COLO829 (cell line): ENCODE data around the gene GABRB3.
"Not testable (repeated sequence)": the region's sequence is repeated elsewhere in the genome, so short reads cannot be mapped to it uniquely, and the experiment has no call there.

Source experiments
- DNase-seq: peaks from one replicate; pipeline ENCODE4 v3.0.0; 2012; ENCODE audit warnings: low spot score

GABRB3 gene

DNA sequence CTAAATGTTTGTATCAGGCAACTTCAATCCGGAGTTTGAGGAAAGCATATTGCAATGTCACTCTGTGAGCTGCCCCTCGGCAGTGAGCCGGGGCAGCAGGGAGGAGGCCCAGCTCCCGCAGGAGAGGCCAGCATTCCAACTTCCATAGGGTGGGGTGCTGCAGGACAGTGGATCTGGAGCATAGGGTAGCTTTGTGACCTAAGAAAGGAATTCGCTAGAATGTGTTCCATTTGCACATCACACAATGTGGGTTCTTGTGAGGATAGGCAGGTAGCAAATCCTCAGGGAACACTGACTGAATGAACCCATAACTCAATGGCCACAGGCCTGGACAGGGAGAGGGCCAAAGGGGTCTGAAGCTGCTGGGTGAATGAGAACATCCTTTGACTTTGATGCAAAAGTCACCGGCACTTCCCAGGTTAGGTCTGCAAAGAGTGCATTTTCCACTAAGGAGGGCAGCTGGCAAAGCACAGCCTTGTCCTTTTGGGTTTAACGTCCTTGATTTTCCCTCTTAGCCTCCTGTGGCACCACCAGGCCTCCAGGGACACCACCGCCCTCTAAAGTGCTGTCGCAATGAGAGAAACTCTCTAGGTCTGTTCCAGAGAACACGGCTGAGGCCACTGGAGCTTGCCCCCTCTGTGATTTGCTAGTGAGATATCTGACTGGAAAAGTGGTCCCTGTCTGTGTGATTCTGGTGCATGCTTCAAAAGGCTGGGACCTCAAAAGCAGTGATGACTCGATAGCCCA lies 36.2 kb downstream of the GABRB3 start:
- DNase-seq: no peak

DNA sequence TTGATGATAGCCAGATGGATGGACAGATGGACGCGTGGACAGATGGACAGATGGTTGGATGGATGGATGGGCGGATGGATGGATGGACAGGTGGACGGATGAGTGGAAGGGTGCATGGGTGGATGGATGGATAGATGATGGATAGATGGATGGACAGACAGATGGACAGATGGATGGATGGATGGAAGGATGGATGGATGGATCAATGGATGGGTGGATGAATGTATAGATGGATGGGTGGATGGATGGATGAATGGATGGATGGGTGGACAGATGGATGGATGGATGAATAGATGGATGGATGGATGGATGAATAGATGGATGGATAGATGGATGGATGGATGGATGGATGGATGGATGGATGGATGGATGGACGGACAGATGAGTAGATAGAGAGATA lies 40.9 kb downstream of the GABRB3 start:
- no peak for DNase-seq

GRCh38 chr15:26729581-26729980 lies 43.3 kb downstream of the GABRB3 start:
- no peak for DNase-seq

GRCh38 chr15:26729030-26729429 lies 43.8 kb downstream of the GABRB3 start:
- no peak for DNase-seq

DNA sequence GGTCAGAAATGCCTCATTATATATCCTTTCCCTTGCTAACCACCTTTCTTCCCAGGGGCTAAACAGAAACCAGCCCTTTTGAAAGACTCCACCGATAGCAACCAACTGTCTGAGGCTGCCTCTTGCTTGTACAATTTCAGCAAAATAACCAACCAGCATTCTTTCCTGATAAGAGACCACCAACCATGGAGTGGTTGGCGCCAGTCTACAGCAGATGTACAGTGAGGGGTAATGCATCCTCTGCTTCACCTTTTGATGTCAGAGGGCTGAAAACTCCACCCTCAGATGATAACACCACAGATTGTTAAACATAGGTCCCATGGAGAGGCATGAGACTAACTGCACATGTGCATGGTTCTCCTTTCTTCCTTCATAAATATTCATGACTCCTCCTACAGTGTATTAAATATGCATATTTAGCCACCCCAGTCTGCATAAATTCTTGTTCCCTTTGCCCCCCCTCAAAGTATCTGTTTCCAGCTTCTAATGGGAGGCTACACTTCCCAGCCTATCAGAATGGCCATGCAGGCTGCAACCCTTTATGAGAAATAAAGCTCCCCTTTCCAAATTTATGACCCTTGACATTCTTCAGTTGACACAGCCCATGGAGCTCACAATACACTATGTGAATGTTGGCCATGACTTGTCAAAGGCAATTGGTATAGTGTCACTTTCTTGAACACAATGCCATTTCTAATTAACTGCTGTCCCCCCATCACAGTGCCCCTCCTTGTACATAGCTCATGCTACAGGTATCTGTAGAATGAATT lies 48.3 kb downstream of the GABRB3 start:
- no peak for DNase-seq

GRCh38 chr15:26722621-26723160 lies 50.2 kb downstream of the GABRB3 start:
- DNase-seq: no peak

DNA sequence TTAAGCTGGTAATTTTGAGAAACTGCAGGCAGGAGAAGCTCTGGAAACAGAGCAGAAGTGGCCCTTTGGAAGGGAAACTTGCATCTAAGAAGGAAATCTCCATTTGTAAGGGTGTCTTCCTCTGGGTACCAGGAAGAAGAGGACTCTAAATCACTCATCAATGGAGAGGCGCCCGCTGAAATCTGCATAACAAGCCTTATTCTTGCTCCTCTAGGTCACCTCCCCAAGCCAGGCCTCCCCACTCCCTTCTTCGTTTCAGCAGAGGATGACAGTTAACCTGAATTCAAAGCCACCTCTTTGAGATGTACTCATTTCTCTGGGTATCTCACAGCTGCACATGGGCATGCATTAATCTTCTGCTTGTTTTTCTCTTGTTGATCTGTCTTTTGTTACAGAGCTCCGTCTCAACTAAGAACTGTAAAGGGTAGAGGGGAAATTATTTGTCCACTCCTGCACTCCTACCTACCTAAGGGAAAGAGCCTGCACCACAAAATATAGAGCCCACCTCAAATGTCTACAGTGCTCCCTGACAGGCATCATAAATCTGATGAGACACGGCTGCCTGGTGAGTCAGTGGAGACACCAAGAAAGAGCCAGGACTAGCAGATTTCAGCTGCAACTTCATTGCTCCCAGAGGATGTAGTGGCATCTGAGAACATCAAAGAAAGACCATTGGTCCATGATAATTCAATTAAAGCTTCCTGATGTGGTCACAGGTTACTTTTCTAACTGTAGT lies 51.5 kb downstream of the GABRB3 start:
- DNase-seq: no peak

GRCh38 chr15:26720546-26720945 lies 52.3 kb downstream of the GABRB3 start:
- DNase-seq: no peak

DNA sequence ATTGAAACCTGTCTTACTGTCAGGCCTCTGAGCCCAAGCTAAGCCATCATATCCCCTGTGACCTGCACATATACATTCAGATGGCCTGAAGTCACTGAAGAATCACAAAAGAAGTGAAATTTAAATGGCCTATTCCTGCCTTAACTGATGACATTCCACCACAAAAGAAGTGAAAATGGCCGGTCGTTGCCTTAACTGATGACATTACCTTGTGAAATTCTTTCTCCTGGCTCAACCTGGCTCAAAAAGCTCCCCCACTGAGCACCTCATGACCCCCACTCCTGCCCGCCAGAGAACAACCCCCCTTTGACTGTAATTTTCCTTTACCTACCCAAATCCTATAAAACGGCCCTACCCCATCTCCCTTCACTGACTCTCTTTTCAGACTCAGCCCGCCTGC lies 53.0 kb downstream of the GABRB3 start:
- DNase-seq: not testable (repeated sequence)

- DNase-seq: no peak
Observed at GRCh38 chr15:26716069-26716468, 56.8 kb downstream of the GABRB3 start.

- no peak for DNase-seq
Observed at GRCh38 chr15:26713498-26713897, 59.4 kb downstream of the GABRB3 start.

DNA sequence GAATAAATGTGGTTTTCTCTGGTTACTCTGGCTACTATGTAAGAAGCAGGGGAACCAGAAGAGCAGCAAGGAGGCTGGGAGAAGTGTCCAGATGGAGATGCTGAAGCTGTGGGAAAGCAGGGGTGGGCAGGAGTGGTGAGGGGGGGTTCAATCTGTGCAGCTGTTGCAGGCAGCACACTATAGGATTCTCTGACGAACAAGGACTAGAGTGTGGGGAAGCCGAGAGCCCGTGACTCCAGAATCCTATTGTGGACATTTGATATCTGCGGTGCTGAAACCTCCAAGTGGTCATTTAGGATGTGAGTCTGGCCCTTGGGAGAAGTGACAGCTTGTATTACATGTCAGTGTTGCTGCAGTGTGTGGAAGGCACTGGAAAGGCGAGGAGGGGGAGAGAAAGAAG lies 60.5 kb downstream of the GABRB3 start:
- DNase-seq: no peak

- no peak for DNase-seq
Observed at GRCh38 chr15:26711445-26711844, 61.4 kb downstream of the GABRB3 start.

- DNase-seq: no peak
Observed at GRCh38 chr15:26702381-26702780, 70.5 kb downstream of the GABRB3 start.

DNA sequence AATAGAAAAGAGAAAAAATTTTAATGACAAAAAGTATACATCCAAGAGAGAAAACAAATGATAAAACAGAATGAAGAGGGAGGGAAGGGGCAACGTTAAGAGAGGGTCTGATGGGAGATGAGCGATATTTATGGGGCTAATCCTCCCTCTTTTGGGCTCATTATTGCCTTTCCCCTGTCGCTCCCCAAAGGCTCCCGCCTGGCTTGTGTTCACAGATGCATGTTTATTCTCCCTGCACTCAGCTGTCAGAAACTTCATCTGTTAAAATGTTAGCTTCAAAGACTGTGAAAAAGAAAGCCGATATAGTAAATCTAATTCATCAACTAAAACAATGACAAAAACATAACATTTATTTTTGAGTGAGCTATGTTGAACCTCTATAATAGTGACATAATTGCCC lies 74.3 kb downstream of the GABRB3 start:
- no peak for DNase-seq

DNA sequence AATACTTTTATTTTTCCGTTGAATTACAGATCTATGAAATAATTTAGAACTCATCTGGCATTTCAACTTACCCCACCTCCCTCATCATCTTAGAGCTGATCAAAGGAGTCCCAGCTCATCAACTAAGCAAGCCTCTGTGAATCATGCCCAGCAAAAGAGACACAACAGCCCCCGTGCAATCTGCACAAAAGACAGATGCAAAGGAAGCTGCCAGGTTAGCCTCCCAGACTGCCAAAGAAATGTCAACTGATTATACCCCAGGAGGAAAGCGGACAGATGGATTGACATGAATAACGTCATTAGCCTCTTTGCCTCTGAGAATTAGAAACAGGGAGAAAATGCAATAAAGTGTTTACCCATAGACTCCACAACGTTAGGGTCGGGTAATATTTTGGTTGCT lies 75.0 kb downstream of the GABRB3 start:
- no peak for DNase-seq

DNA sequence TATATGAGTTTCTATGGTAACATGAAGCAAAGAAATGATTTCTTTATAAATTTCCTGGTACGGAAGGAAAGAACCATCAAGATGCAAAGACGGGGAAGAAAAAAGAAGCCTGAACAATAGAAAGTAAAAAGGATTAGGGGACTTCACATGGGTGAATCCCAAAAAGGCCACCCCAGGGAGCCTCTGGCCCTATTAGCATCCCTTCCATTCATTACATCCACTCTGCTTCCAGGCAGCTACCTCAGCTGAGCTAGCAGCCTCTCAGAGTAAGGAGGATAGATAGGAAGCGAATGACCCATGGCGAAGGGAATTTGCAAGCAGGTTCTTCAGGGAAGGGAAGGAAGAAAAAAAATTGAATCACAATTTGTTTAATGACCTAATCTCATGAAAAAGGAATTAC lies 81.6 kb downstream of the GABRB3 start:
- no peak for DNase-seq

DNA sequence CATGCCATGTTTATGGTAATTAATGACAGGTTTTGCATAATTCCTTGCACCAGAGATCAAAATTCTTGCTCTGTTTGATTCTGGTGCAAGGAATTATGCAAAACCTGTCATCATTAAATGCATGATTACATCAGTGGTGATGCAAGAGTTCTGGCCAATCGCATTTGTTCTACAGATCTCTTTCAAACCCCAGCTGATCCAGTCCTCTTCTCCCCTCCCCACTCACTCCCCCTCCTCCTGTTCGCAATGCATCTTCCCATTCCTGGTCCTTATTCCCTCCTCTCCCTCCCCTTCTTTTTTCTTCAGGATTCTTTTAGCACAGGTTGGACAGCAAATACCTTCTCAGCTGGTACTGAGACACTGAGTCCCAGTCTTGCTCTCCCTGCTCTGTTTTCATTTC lies 82.1 kb downstream of the GABRB3 start:
- DNase-seq: no peak

DNA sequence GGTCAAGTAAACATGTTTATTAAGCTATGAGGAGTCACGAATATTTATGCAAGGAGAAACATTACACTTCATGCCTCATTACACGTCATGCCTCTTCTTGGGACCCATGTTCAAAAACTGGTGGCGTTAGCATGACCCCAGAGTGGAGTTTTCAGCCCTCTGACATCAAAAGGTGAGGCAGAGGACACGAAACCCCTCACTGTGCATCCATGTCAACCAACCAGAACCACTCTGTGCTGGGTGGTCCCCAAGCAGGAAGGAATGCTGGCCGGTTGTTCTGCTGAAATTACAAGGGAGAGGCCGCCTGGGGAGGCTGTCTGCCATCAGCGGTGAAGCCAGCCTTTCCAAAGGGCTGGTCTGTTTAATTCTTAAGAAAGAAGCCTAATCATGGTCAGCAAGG lies 83.4 kb downstream of the GABRB3 start:
- DNase-seq: no peak

DNA sequence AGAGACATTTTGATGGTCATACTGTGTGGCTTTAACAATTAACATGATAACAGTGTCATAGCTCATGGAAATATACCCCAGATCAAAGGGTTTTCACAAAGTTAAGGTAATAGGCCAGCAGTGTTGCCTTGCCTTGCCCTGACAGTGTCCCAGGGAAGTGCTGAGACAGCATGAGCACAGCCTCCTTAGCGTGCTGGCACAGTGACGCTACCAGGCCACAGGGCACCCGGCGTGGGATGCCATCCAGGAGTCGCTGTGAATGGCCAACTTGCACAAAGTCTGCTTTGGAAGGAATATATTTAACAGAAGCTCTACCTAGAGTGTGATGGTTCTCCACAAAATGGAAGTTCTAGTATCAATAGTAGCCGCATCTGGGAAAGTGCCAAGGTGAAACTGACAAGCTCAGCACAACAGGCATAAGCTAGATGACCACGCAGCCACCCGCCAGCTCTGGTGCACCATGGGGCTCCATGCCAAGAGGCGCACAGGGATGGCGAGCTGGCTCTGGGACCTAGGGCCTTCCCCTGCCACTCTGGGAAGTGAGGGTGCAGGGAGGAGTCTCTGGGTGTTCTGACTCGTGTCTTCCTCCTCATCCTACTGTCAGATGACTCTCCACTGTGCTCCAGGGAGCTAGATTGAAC lies 86.2 kb downstream of the GABRB3 start:
- no peak for DNase-seq

GRCh38 chr15:26682598-26683164 lies 90.2 kb downstream of the GABRB3 start:
- no peak for DNase-seq

DNA sequence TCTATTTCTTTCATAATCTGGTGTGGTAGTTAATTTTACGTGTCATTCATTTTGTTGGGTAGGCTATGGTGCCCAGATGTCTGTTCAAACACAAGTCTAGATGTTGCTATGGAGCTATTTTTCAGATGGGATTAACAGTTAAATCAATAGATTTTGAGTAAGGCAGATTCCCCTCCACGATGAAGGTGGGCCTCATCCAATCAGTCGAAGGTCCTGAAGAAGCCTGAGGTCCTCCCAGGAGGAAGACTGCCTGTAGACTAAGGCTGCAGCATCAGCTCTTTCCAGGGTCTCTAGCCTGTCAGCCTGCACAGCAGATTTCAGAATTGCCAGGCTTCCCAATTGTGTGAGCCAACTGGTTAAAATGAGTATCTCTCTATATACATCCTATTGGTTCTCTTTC lies 92.9 kb downstream of the GABRB3 start:
- DNase-seq: no peak
